Neuronal stem cell (in vitro differentiated cells): ENCODE measurements around the gene HOXC5.

Experiments
- DNase-seq: peaks from one replicate; pipeline ENCODE4 v3.0.0-alpha.2; 2013; ENCODE audit warnings: low spot score
- H2AFZ ChIP-seq: one replicate; pipeline ENCODE4 v1.6.1; 2013; ENCODE audit warnings: mild to moderate bottlenecking, low read length, inconsistent platforms
- H2AK5ac ChIP-seq: 2 replicates; pipeline ENCODE4 v1.6.1; 2013; ENCODE audit warnings: low read depth, mild to moderate bottlenecking, inconsistent platforms, low read length, moderate library complexity, mixed read lengths
- H2BK120ac ChIP-seq: 2 replicates; pipeline ENCODE4 v1.6.1; 2013; ENCODE audit warnings: low read depth, mild to moderate bottlenecking, inconsistent platforms, low read length, moderate library complexity, mixed read lengths
- H2BK12ac ChIP-seq: one replicate; pipeline ENCODE4 v1.6.1; 2013; ENCODE audit warnings: low read length, inconsistent platforms
- H2BK15ac ChIP-seq: 2 replicates; pipeline ENCODE4 v1.6.1; 2013; ENCODE audit warnings: mild to moderate bottlenecking, low read length, inconsistent platforms, mixed read lengths
- H2BK5ac ChIP-seq: one replicate; pipeline ENCODE4 v1.6.1; 2013; ENCODE audit warnings: inconsistent platforms, mild to moderate bottlenecking, low read length, moderate library complexity
- H3K14ac ChIP-seq: one replicate; pipeline ENCODE4 v1.6.1; 2013; ENCODE audit warnings: low read length, inconsistent platforms
- H3K18ac ChIP-seq: 2 replicates; pipeline ENCODE4 v1.6.1; 2013; ENCODE audit warnings: low read length, inconsistent platforms
- H3K23ac ChIP-seq: 2 replicates; pipeline ENCODE4 v1.6.1; 2013; ENCODE audit warnings: low read depth, mild to moderate bottlenecking, mixed read lengths, low read length, inconsistent platforms; ENCODE audit not compliant: poor library complexity
- H3K27ac ChIP-seq: replicated peaks from 3 replicates; pipeline ENCODE4 v1.5.1; 2013; ENCODE audit warnings: low read length, inconsistent platforms
- H3K27me3 ChIP-seq, 3 experiments: 2 replicates each; pipeline ENCODE4 v1.6.1; 2013; ENCODE audit warnings: low read length in 3 of 3, mild to moderate bottlenecking in 2 of 3, inconsistent platforms in 1 of 3, low read depth in 1 of 3, mixed read lengths in 1 of 3, moderate library complexity in 1 of 3; ENCODE audit not compliant: control insufficient read depth in 3 of 3, insufficient read depth in 3 of 3
- H3K36me3 ChIP-seq, 2 donors: replicated peaks in 1 of 2; 2 replicates each; pipeline ENCODE4 v1.6.1; 2013; ENCODE audit warnings: low read length in 2 of 2; ENCODE audit not compliant: control insufficient read depth in 2 of 2, insufficient read depth in 2 of 2
- H3K4ac ChIP-seq: 2 replicates; pipeline ENCODE4 v1.6.1; 2013; ENCODE audit warnings: inconsistent platforms, mild to moderate bottlenecking, low read length, moderate library complexity
- H3K4me1 ChIP-seq, 2 donors: 1 replicate in 1 of 2; 2 replicates in 1 of 2; pipeline ENCODE4 v1.6.1; 2013; ENCODE audit warnings: low read length in 2 of 2, low read depth in 1 of 2; ENCODE audit not compliant: control insufficient read depth in 2 of 2, insufficient read depth in 1 of 2
- H3K4me2 ChIP-seq: one replicate; pipeline ENCODE4 v1.6.1; 2013; ENCODE audit warnings: mild to moderate bottlenecking, low read length, inconsistent platforms; ENCODE audit not compliant: insufficient read depth, poor library complexity, severe bottlenecking
- H3K4me3 ChIP-seq, 2 donors: 2 replicates each; pipeline ENCODE4 v1.5.1; 2013; ENCODE audit warnings: low read length in 2 of 2, mild to moderate bottlenecking in 2 of 2, inconsistent platforms in 1 of 2, moderate library complexity in 1 of 2
- H3K79me1 ChIP-seq: one replicate; pipeline ENCODE4 v1.6.1; 2013; ENCODE audit warnings: low read depth, mild to moderate bottlenecking, inconsistent platforms, low read length, moderate library complexity
- H3K9ac ChIP-seq: one replicate; pipeline ENCODE4 v1.6.1; 2013; ENCODE audit warnings: mild to moderate bottlenecking, low read depth, low read length, inconsistent platforms; ENCODE audit not compliant: poor library complexity
- H3K9me3 ChIP-seq, 2 donors: replicated peaks in 1 of 2; 2 replicates each; pipeline versions ENCODE3 to v1.6.1; 2013; ENCODE audit warnings: low read length in 2 of 2, mild to moderate bottlenecking in 2 of 2, inconsistent platforms in 1 of 2, low read depth in 1 of 2, mixed read lengths in 1 of 2, moderate library complexity in 1 of 2; ENCODE audit not compliant: control insufficient read depth in 2 of 2, insufficient read depth in 1 of 2
- H4K8ac ChIP-seq: one replicate; pipeline ENCODE4 v1.6.1; 2013; ENCODE audit warnings: low read depth, mild to moderate bottlenecking, inconsistent platforms, low read length, moderate library complexity
- H4K91ac ChIP-seq: one replicate; pipeline ENCODE4 v1.6.1; 2013; ENCODE audit warnings: low read length, low read depth, mild to moderate bottlenecking, inconsistent platforms; ENCODE audit not compliant: poor library complexity
- WGBS, 2 donors: extraction: QIAGEN DNeasy Blood & Tissue Kit; methylation state at CpG; one replicate each; pipeline ENCODE4 v1.1.7; 2013; ENCODE audit warnings: missing lambda C conversion rate in 2 of 2, mixed read lengths in 1 of 2; ENCODE audit not compliant: insufficient read length in 2 of 2, insufficient replicate concordance in 1 of 2; ENCODE audit errors: extremely low coverage in 2 of 2; 5-methylcytosine and 5-hydroxymethylcytosine counted together

Gene HOXC5

DNA sequence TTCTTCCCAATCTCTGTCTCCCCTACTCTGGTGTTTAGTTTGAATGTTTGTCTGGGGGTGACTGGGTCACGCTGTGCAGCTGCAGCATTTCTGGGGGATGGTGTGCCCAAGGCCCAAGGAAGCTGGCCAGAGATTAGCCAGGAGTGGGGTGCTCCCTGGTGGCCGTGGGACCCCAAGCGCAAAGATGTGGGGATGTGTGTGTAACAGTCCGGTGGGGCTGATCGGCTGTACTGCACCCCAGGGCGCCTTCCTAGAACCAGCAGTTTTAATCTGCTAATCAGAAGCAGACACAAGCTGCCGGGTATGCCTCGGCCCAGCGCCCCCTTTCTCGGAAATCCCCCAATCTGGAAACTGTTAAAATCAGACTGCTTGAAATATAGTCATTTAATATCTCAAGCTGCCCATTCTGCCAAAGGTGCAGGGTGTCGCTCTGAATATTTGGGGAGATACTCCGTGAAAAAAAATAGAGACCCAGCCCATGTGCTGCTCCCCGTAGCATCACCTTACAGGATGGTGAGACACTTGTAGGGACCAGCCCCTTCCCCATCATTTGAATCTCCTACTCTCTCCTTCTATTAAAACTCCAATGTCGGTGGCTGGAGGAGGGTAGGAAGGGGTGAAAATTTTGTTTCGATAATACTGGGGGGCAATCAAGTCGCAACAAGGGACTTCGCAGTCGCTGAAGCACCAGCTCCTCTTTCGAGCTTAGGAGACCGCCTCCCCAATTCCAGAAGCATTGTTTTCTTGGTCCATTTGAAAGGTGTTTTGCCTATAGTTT is 28.6 kb upstream of the HOXC5 start:
- peaks cover 74 to 99% (median 95%) of the 10 kb centered on the region in 3 experiments for H3K27me3 ChIP-seq
- H2BK120ac ChIP-seq = no peak overlapping the region
- no peak overlapping the region for H2BK5ac ChIP-seq
- no peaks in the 10 kb centered on the region for H3K79me1 ChIP-seq
- no peak overlapping the region for H3K14ac ChIP-seq
- DNase-seq = no peak
- no CpG with 5 or more reads among the region's 20 CpGs for WGBS, 2 donors
- no peak overlapping the region for H2AK5ac ChIP-seq
- no peak overlapping the region for H3K9ac ChIP-seq
- H2BK12ac ChIP-seq = no peak overlapping the region
- H4K91ac ChIP-seq = no peak overlapping the region
- no peak overlapping the region for H2BK15ac ChIP-seq
- H2AFZ ChIP-seq = peak overlapping the region; percentile 74
- peaks cover 0 to 2% of the 10 kb centered on the region in 2 donors for H3K9me3 ChIP-seq
- H3K4ac ChIP-seq = no peak overlapping the region
- H3K4me1 ChIP-seq = no peaks in the 10 kb centered on the region
- no peak overlapping the region for H3K18ac ChIP-seq
- no peak overlapping the region for H3K4me2 ChIP-seq
- no peak overlapping the region for H3K27ac ChIP-seq
- peak overlapping the region in 1 of 2 donors; percentile 11 for H3K4me3 ChIP-seq
- no peaks in the 10 kb centered on the region for H3K36me3 ChIP-seq
- H4K8ac ChIP-seq = no peak overlapping the region
- H3K23ac ChIP-seq = peak overlapping the region; percentile 13

DNA sequence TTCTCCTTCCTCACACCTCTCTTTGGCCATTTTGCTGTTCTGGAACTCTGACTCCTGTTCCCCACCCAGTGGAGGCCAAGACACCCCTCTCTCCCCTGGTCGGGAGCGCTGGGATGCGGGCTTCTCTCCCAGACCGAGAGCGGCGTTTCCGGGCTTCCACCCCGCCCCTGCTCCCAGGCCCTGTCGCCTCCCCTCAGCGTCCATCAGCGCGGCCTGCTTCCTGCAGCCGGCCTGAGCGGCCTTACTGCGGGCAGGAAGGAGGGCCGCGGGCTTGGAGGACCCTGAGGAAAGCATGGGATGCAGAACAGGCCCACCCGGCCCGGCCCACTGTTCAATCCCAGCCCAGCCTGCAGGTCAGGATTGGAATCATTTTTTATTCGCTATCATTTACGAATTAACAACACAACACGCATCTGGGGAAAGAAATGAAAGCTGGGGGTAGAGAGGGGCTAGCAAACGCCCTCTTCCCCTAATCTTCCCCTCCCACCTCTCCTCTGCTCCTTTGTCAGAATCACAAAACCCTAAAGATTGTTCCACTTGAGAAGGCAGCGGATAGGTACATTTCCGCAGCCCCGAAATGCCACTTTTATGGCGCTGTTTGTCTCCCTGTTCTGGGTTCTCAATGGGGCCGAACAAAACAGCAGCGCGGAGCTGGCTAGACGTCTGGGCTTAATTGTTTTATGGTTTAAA is 27.9 kb upstream of the HOXC5 start:
- H3K9me3 ChIP-seq = peaks cover 0 to 2% of the 10 kb centered on the region in 2 donors
- no peak overlapping the region for H2AK5ac ChIP-seq
- no peak overlapping the region for H2BK5ac ChIP-seq
- no peak for DNase-seq
- H2AFZ ChIP-seq = peak overlapping the region; percentile 74
- H3K4me1 ChIP-seq = no peaks in the 10 kb centered on the region
- H3K27ac ChIP-seq = no peak overlapping the region
- no peak overlapping the region for H4K8ac ChIP-seq
- H3K4ac ChIP-seq = no peak overlapping the region
- peaks cover 72 to 99% (median 95%) of the 10 kb centered on the region in 3 experiments for H3K27me3 ChIP-seq
- no peak overlapping the region for H4K91ac ChIP-seq
- H3K4me3 ChIP-seq = no peak overlapping the region
- peaks cover 2% of the 10 kb centered on the region for H3K79me1 ChIP-seq
- no peak overlapping the region for H3K14ac ChIP-seq
- H3K9ac ChIP-seq = no peak overlapping the region
- H2BK15ac ChIP-seq = no peak overlapping the region
- WGBS, 2 donors = no CpG with 5 or more reads among the region's 31 CpGs
- H2BK120ac ChIP-seq = no peak overlapping the region
- H3K23ac ChIP-seq = no peak overlapping the region
- no peak overlapping the region for H3K18ac ChIP-seq
- no peak overlapping the region for H2BK12ac ChIP-seq
- no peaks in the 10 kb centered on the region for H3K36me3 ChIP-seq
- no peak overlapping the region for H3K4me2 ChIP-seq

DNA sequence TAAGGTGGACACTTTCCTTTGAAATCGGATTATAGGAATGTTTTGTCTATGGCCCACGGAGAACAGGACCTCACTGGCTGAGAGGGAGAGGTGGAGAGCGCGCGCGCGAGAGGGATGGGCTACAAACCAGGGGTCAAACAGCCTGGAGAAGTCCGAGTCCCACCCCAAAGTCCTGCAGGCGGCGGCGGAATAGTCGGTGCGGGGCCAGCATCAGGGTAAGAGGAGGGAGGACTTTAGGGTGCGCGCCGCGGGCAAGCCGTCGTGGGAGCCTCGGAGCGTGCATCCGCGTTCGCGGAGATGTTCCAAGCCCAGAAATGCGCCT is 27.4 kb upstream of the HOXC5 start:
- Histone ChIP-seq H3K4me3 (no peak overlapping the region), H3K4me2 (no peak overlapping the region), H3K27me3 (peaks cover 71 to 99% (median 95%) of the 10 kb centered on the region in 3 experiments), H4K8ac (no peak overlapping the region), H2BK15ac (no peak overlapping the region), H2BK5ac (no peak overlapping the region), H2AFZ (peak overlapping the region; percentile 74), H3K4ac (no peak overlapping the region), H2BK12ac (no peak overlapping the region), H3K23ac (no peak overlapping the region), H2AK5ac (no peak overlapping the region), H2BK120ac (no peak overlapping the region), H3K18ac (no peak overlapping the region), H3K14ac (no peak overlapping the region), H3K9ac (no peak overlapping the region), H3K27ac (no peak overlapping the region), H4K91ac (no peak overlapping the region), H3K36me3 (no peaks in the 10 kb centered on the region), H3K79me1 (peaks cover 2% of the 10 kb centered on the region), H3K9me3 (no peaks in the 10 kb centered on the region), H3K4me1 (no peaks in the 10 kb centered on the region)
- no peak for DNase-seq
- no CpG with 5 or more reads among the region's 26 CpGs for whole genome bisulfite sequencing, 2 donors

- Histone ChIP-seq H3K23ac (no peak overlapping the region), H3K4me3 (no peak overlapping the region), H2BK15ac (no peak overlapping the region), H3K9me3 (no peaks in the 10 kb centered on the region), H3K4me1 (no peaks in the 10 kb centered on the region), H3K9ac (no peak overlapping the region), H3K36me3 (no peaks in the 10 kb centered on the region), H3K14ac (no peak overlapping the region), H2BK120ac (no peak overlapping the region), H4K8ac (no peak overlapping the region), H2AK5ac (no peak overlapping the region), H4K91ac (no peak overlapping the region), H3K4ac (no peak overlapping the region), H3K18ac (no peak overlapping the region), H3K4me2 (no peak overlapping the region), H3K27ac (no peak overlapping the region), H2BK12ac (no peak overlapping the region), H3K79me1 (peaks cover 2% of the 10 kb centered on the region), H3K27me3 (peaks cover 69 to 99% (median 95%) of the 10 kb centered on the region in 3 experiments), H2BK5ac (no peak overlapping the region), H2AFZ (peak overlapping the region; percentile 74)
- WGBS, 2 donors = no CpG with 5 or more reads among the region's 39 CpGs
- peak; percentile 94 for DNase-seq
These were observed 26.8 kb upstream of the HOXC5 start for GRCh38 chr12:54005853-54006558.
